Motor neuron (in vitro differentiated cells): Measurements from ENCODE around the gene KRT84. TPM values are rescaled to one million over a fixed set of nuclear protein-coding genes. Genes with fewer than 3 reads are reported as not detected.

ENCODE experiments used
- ATAC-seq, 8 experiments: fragments of 200-7000 bp; cut with Tn5 transposase; replicated peaks in 6 of 8; 2 replicates each; pipeline ENCODE4 v1.8.0; 2021; ENCODE audit warnings: mild to moderate bottlenecking in 8 of 8, moderate library complexity in 8 of 8
- H3K27ac ChIP-seq, 2 donors: fragments of 250-450 bp; sonication (Bioruptor Pico); 2 replicates each; pipeline ENCODE4 v1.9.0; 2021; ENCODE audit warnings: antibody characterized with exemption in 2 of 2, mild to moderate bottlenecking in 2 of 2, moderate library complexity in 1 of 2
- H3K4me1 ChIP-seq, 2 donors: fragments of 250-450 bp; sonication (Bioruptor Pico); replicated peaks in 1 of 2; 2 replicates each; pipeline ENCODE4 v1.6.1; 2021; ENCODE audit warnings: antibody characterized with exemption in 2 of 2, mild to moderate bottlenecking in 2 of 2, moderate library complexity in 1 of 2
- H3K4me3 ChIP-seq, 5 donors: fragments of 250-450 bp; sonication (Bioruptor Pico); 2 replicates each; pipeline ENCODE4 v1.9.0; 2021; ENCODE audit warnings: antibody characterized with exemption in 5 of 5, mild to moderate bottlenecking in 5 of 5, moderate library complexity in 4 of 5
- WGBS, 10 experiments: fragments of 450-650 bp; shearing (Covaris generic); methylation state at CpG; one replicate each; pipeline ENCODE4 v1.0.0; 2022; 5-methylcytosine and 5-hydroxymethylcytosine counted together
- in situ Hi-C, 9 experiments: fragments of 400-800 bp; cut with MboI; loops; one replicate each; pipeline ENCODE4 v1.15.0; 2021; ENCODE audit warnings: low sequenced_read_pairs in 9 of 9, low pct_unique_long_range_greater_than_20kb in 2 of 9; ENCODE audit not compliant: unreplicated experiment in 9 of 9
- total RNA-seq, 8 experiments: library from RNA; unstranded; fragments of 300-600 nt; gene quantifications; 2 replicates each; pipeline versions ENCODE4 v1.2.3 to v1.2.4, GENCODE V29; 2022

KRT84 gene
- total RNA-seq, 8 experiments from 2014 or later = 0.13 to 0.24 (median 0.14) TPM; not detected in 4

- H3K4me3 ChIP-seq = no peak overlapping the region
- in situ Hi-C loops = loop anchor here in 1 of 9 experiments (25.0 kb wide), 2 partner anchors 524 to 624 kb away; no protein-coding TSS in a partner anchor
- H3K27ac ChIP-seq = no peak overlapping the region
- 62 to 83% (median 73%) methylated on average over 2 to 7 of the region's 12 CpGs; no CpG with 5 or more reads in 6 of the 10 experiments for WGBS, 10 experiments
- ATAC-seq = no peak
- H3K4me1 ChIP-seq = no peaks in the 10 kb centered on the region
These were observed 22.3 kb downstream of the KRT84 start for GRCh38 chr12:52363111-52363679.

GRCh38 chr12:52362118-52362726 lies 23.2 kb downstream of the KRT84 start:
- 46 to 82% (median 60%) methylated on average over 1 to 9 of the region's 11 CpGs; no CpG with 5 or more reads in 4 of the 10 experiments for WGBS, 10 experiments
- Histone ChIP-seq H3K4me1 (no peaks in the 10 kb centered on the region), H3K4me3 (no peak overlapping the region), H3K27ac (no peak overlapping the region)
- ATAC-seq = no peak
- in situ Hi-C loops = loop anchor here in 1 of 9 experiments (25.0 kb wide), 2 partner anchors 525 to 625 kb away; no protein-coding TSS in a partner anchor

GRCh38 chr12:52361553-52361952 lies 23.9 kb downstream of the KRT84 start:
- ATAC-seq = no peak
- in situ Hi-C loops = loop anchor here in 1 of 9 experiments (25.0 kb wide), 2 partner anchors 526 to 626 kb away; no protein-coding TSS in a partner anchor
- no peaks in the 10 kb centered on the region for H3K4me1 ChIP-seq
- WGBS, 10 experiments = 100% methylated on average over 1 of the region's 1 CpG; no CpG with 5 or more reads in 7 of the 10 experiments
- no peak overlapping the region for H3K4me3 ChIP-seq
- H3K27ac ChIP-seq = no peak overlapping the region

- in situ Hi-C loops = loop anchor here in 1 of 9 experiments (25.0 kb wide), 2 partner anchors 527 to 627 kb away; no protein-coding TSS in a partner anchor
- 20 to 100% (median 69%) methylated on average over 1 to 3 of the region's 13 CpGs; no CpG with 5 or more reads in 4 of the 10 experiments for WGBS, 10 experiments
- Histone ChIP-seq H3K4me3 (no peak overlapping the region), H3K4me1 (no peaks in the 10 kb centered on the region), H3K27ac (no peak overlapping the region)
- no peak for ATAC-seq
These were observed 24.7 kb downstream of the KRT84 start for GRCh38 chr12:52360663-52361271.

- Histone ChIP-seq H3K4me1 (no peaks in the 10 kb centered on the region), H3K4me3 (no peak overlapping the region), H3K27ac (no peak overlapping the region)
- in situ Hi-C loops = loop anchor here in 1 of 9 experiments (25.0 kb wide), 2 partner anchors 527 to 627 kb away; no protein-coding TSS in a partner anchor
- 20 to 83% (median 78%) methylated on average over 1 to 7 of the region's 7 CpGs; no CpG with 5 or more reads in 5 of the 10 experiments for WGBS, 10 experiments
- ATAC-seq = no peak
These were observed 25.3 kb downstream of the KRT84 start for GRCh38 chr12:52360106-52360662.

GRCh38 chr12:52359621-52360061 lies 25.8 kb downstream of the KRT84 start:
- H3K4me3 ChIP-seq = no peak overlapping the region
- WGBS, 10 experiments = 40 to 79% (median 66%) methylated on average over 1 to 5 of the region's 5 CpGs; no CpG with 5 or more reads in 5 of the 10 experiments
- H3K4me1 ChIP-seq = no peaks in the 10 kb centered on the region
- in situ Hi-C loops = loop anchor here in 1 of 9 experiments (25.0 kb wide), 2 partner anchors 528 to 628 kb away; no protein-coding TSS in a partner anchor
- peak in 2 of 8 experiments; percentile 31 to 52 for ATAC-seq
- no peak overlapping the region for H3K27ac ChIP-seq

- no peak for ATAC-seq
- WGBS, 10 experiments = 0 to 80% (median 50%) methylated on average over 1 to 3 of the region's 5 CpGs; no CpG with 5 or more reads in 3 of the 10 experiments
- Histone ChIP-seq H3K4me3 (no peak overlapping the region), H3K4me1 (no peaks in the 10 kb centered on the region), H3K27ac (no peak overlapping the region)
- in situ Hi-C loops = loop anchor here in 1 of 9 experiments (25.0 kb wide), 2 partner anchors 529 to 629 kb away; no protein-coding TSS in a partner anchor
These were observed 26.7 kb downstream of the KRT84 start for GRCh38 chr12:52358575-52359350.

GRCh38 chr12:52356762-52357580 lies 28.5 kb downstream of the KRT84 start:
- no peak for ATAC-seq
- H3K4me3 ChIP-seq = no peak overlapping the region
- H3K27ac ChIP-seq = no peak overlapping the region
- no peaks in the 10 kb centered on the region for H3K4me1 ChIP-seq
- in situ Hi-C loops = loop anchor here in 1 of 9 experiments (25.0 kb wide), 2 partner anchors 530 to 630 kb away; no protein-coding TSS in a partner anchor
- 0 to 97% (median 76%) methylated on average over 1 to 15 of the region's 20 CpGs; no CpG with 5 or more reads in 2 of the 10 experiments for WGBS, 10 experiments

- no peak for ATAC-seq
These were observed 29.3 kb downstream of the KRT84 start for GRCh38 chr12:52356031-52356761.

GRCh38 chr12:52355176-52355575 lies 30.3 kb downstream of the KRT84 start:
- in situ Hi-C loops = loop anchor here in 1 of 9 experiments (25.0 kb wide), 2 partner anchors 532 to 632 kb away; no protein-coding TSS in a partner anchor
- WGBS, 10 experiments = 60 to 100% (median 88%) methylated on average over 1 to 6 of the region's 8 CpGs; no CpG with 5 or more reads in 2 of the 10 experiments
- Histone ChIP-seq H3K4me1 (no peaks in the 10 kb centered on the region), H3K4me3 (no peak overlapping the region), H3K27ac (no peak overlapping the region)
- ATAC-seq = no peak

More at GRCh38 chr12:52356031-52356761, 29.3 kb downstream of the KRT84 start:
- Histone ChIP-seq H3K4me1 (no peaks in the 10 kb centered on the region), H3K27ac (no peak overlapping the region), H3K4me3 (no peak overlapping the region)
- 70 to 80% methylated on average over 2 to 4 of the region's 56 CpGs; no CpG with 5 or more reads in 8 of the 10 experiments for WGBS, 10 experiments
- in situ Hi-C loops = loop anchor here in 1 of 9 experiments (25.0 kb wide), 2 partner anchors 531 to 631 kb away; no protein-coding TSS in a partner anchor

- peak in 3 of 8 experiments; percentile 33 to 75 (median 34) for ATAC-seq
- in situ Hi-C loops = loop anchor here in 1 of 9 experiments (25.0 kb wide), 2 partner anchors 533 to 633 kb away; no protein-coding TSS in a partner anchor
These were observed 31.3 kb downstream of the KRT84 start for GRCh38 chr12:52354200-52354599.

More at GRCh38 chr12:52354200-52354599, 31.3 kb downstream of the KRT84 start:
- no peaks in the 10 kb centered on the region for H3K4me1 ChIP-seq
- no peak overlapping the region for H3K27ac ChIP-seq
- H3K4me3 ChIP-seq = no peak overlapping the region
- 0 to 50% (median 11%) methylated on average over 2 to 4 of the region's 5 CpGs; no CpG with 5 or more reads in 5 of the 10 experiments for WGBS, 10 experiments
